GM23248 (cell line): ENCODE results near the gene ERC2. TPM values are rescaled to one million over a fixed set of nuclear protein-coding genes. Genes with fewer than 3 reads are reported as not detected.

Source experiments
- DNase-seq: peaks from one replicate; pipeline ENCODE4 v3.0.0-alpha.2; 2015
- H2AFZ ChIP-seq: fragments of 200-600 bp; sonication (generic); 2 replicates; pipeline ENCODE4 v1.6.1; 2016; ENCODE audit warnings: antibody characterized with exemption
- H3F3A ChIP-seq: fragments of 200-600 bp; sonication (generic); 2 replicates; pipeline ENCODE4 v1.6.1; 2016; ENCODE audit warnings: mild to moderate bottlenecking, antibody characterized with exemption, mixed run types; ENCODE audit not compliant: insufficient read depth
- H3K27ac ChIP-seq: fragments of 200-600 bp; sonication (generic); 2 replicates; pipeline ENCODE4 v1.5.1; 2016; ENCODE audit warnings: mild to moderate bottlenecking
- H3K27me3 ChIP-seq: fragments of 200-600 bp; sonication (generic); replicated peaks from 2 replicates; pipeline ENCODE4 v1.6.1; 2016; ENCODE audit warnings: mild to moderate bottlenecking; ENCODE audit not compliant: insufficient read depth
- H3K36me3 ChIP-seq: fragments of 200-600 bp; sonication (generic); 2 replicates; pipeline ENCODE4 v1.6.1; 2016; ENCODE audit warnings: low read depth, mild to moderate bottlenecking
- H3K4me1 ChIP-seq: fragments of 200-600 bp; sonication (generic); 2 replicates; pipeline ENCODE4 v1.6.1; 2016; ENCODE audit warnings: mild to moderate bottlenecking; ENCODE audit not compliant: insufficient read depth
- H3K4me2 ChIP-seq: fragments of 200-600 bp; sonication (generic); one replicate; pipeline ENCODE4 v1.6.1; 2016; ENCODE audit warnings: mild to moderate bottlenecking; ENCODE audit not compliant: unreplicated experiment
- H3K4me3 ChIP-seq: fragments of 200-600 bp; sonication (generic); 2 replicates; pipeline ENCODE4 v1.5.1; 2016; ENCODE audit warnings: mild to moderate bottlenecking
- H3K79me2 ChIP-seq: fragments of 200-600 bp; sonication (generic); 2 replicates; pipeline ENCODE4 v1.6.1; 2016; ENCODE audit warnings: mild to moderate bottlenecking; ENCODE audit not compliant: insufficient read depth
- H3K9ac ChIP-seq: fragments of 200-600 bp; sonication (generic); 2 replicates; pipeline ENCODE4 v1.6.1; 2016; ENCODE audit warnings: mild to moderate bottlenecking
- H3K9me2 ChIP-seq: fragments of 200-600 bp; sonication (generic); 2 replicates; pipeline ENCODE4 v1.6.1; 2016; ENCODE audit warnings: mixed run types, mild to moderate bottlenecking, moderate library complexity; ENCODE audit not compliant: insufficient read depth
- H3K9me3 ChIP-seq: fragments of 200-600 bp; sonication (generic); one replicate; pipeline ENCODE4 v1.6.1; 2017; ENCODE audit warnings: low read depth
- H4K20me1 ChIP-seq: fragments of 200-600 bp; sonication (generic); 2 replicates; pipeline ENCODE4 v1.6.0; 2016; ENCODE audit not compliant: insufficient read depth
- EZH2 ChIP-seq: fragments of 200-600 bp; sonication (generic); IDR thresholded peaks from 2 replicates; pipeline ENCODE4 v1.6.1; 2018; ENCODE audit warnings: antibody characterized with exemption, mild to moderate bottlenecking; ENCODE audit not compliant: insufficient read depth, poor library complexity, severe bottlenecking
- EZH2phosphoT487 ChIP-seq: fragments of 200-600 bp; sonication (generic); IDR thresholded peaks from 2 replicates; pipeline ENCODE4 v1.6.1; 2018; ENCODE audit warnings: antibody characterized with exemption, moderate library complexity, mild to moderate bottlenecking, low read depth; ENCODE audit not compliant: insufficient read depth
- WGBS, 2 experiments: methylation state at CpG; one replicate each; pipeline ENCODE4 v1.1.6; 2015 to 2017; ENCODE audit warnings: low lambda C conversion rate in 2 of 2, low coverage in 1 of 2; ENCODE audit errors: missing lambda C conversion rate in 2 of 2; 5-methylcytosine and 5-hydroxymethylcytosine counted together
- in situ Hi-C: fragments of 300-500 bp; cut with MboI; formaldehyde crosslinking; loops from 2 replicates; pipeline ENCODE4 v1.15.0; 2020
- polyA plus RNA-seq: library from polyadenylated mRNA; unstranded; fragments of >200 nt; fragmentation: Nextera tagmentation; extraction: Ambion mirVana; gene quantifications from 2 replicates; pipeline ENCODE4 v1.2.1, GENCODE V29; 2016
- total RNA-seq: library from RNA; depleted of rRNA; stranded (reverse); fragments of >200 nt; shearing (Covaris generic); gene quantifications from 2 replicates; pipeline ENCODE4 v1.2.3, GENCODE V29; 2014

ERC2 gene
- total and polyA plus RNA-seq, 2 experiments from 2014 or later: not detected

- H3K36me3 ChIP-seq: no peaks in the 10 kb centered on the region
- H3K4me2 ChIP-seq: no peak overlapping the region
- H3K4me1 ChIP-seq: peaks cover 4% of the 10 kb centered on the region; the same call in 1 of the 2 replicates
- no peak overlapping the region for H3K27ac ChIP-seq
- peaks cover 8% of the 10 kb centered on the region; the same call in 1 of the 2 replicates for H3K27me3 ChIP-seq
- no peaks in the 10 kb centered on the region for H3K79me2 ChIP-seq
- H3K9ac ChIP-seq: no peak overlapping the region
- DNase-seq: peak; percentile 23
- no peaks in the 10 kb centered on the region for H3F3A ChIP-seq
- no peaks in the 10 kb centered on the region for H3K9me2 ChIP-seq
- WGBS, 2 experiments: 7 to 23% methylated on average over 2 of the region's 2 CpGs
- TF ChIP-seq EZH2 (no peak), EZH2phosphoT487 (no peak)
- no peak overlapping the region for H2AFZ ChIP-seq
- no peaks in the 10 kb centered on the region for H3K9me3 ChIP-seq
- no peaks in the 10 kb centered on the region for H4K20me1 ChIP-seq
- in situ Hi-C loops: no loop called here
- no peak overlapping the region for H3K4me3 ChIP-seq
These were observed 639.6 kb downstream of the ERC2 start for GRCh38 chr3:55828712-55829111.

GRCh38 chr3:55827786-55828185 is 640.5 kb downstream of the ERC2 start:
- WGBS, 2 experiments: 31 to 33% methylated on average over 10 of the region's 10 CpGs
- TF ChIP-seq EZH2: no peak
- TF ChIP-seq EZH2phosphoT487: no peak
- in situ Hi-C loops: no loop called here
- H2AFZ ChIP-seq: no peak overlapping the region
- no peak overlapping the region for H3K4me2 ChIP-seq
- H3F3A ChIP-seq: no peaks in the 10 kb centered on the region
- H3K79me2 ChIP-seq: no peaks in the 10 kb centered on the region
- H3K27ac ChIP-seq: no peak overlapping the region
- H3K27me3 ChIP-seq: peaks cover 8% of the 10 kb centered on the region; the same call in 1 of the 2 replicates
- no peaks in the 10 kb centered on the region for H4K20me1 ChIP-seq
- no peak for DNase-seq
- no peak overlapping the region for H3K4me3 ChIP-seq
- H3K9me2 ChIP-seq: no peaks in the 10 kb centered on the region
- H3K9me3 ChIP-seq: no peaks in the 10 kb centered on the region
- no peak overlapping the region for H3K9ac ChIP-seq
- H3K36me3 ChIP-seq: no peaks in the 10 kb centered on the region
- H3K4me1 ChIP-seq: peaks cover 4% of the 10 kb centered on the region; the same call in 1 of the 2 replicates

GRCh38 chr3:55826731-55827496 is 641.4 kb downstream of the ERC2 start:
- Histone ChIP-seq H3F3A (no peaks in the 10 kb centered on the region), H3K4me1 (peaks cover 4% of the 10 kb centered on the region; the same call in 1 of the 2 replicates), H2AFZ (no peak overlapping the region), H3K4me3 (no peak overlapping the region), H3K4me2 (no peak overlapping the region), H3K9ac (no peak overlapping the region), H3K27me3 (peaks cover 8% of the 10 kb centered on the region; the same call in 1 of the 2 replicates), H3K36me3 (no peaks in the 10 kb centered on the region), H3K9me2 (no peaks in the 10 kb centered on the region), H3K79me2 (no peaks in the 10 kb centered on the region), H3K9me3 (no peaks in the 10 kb centered on the region), H4K20me1 (no peaks in the 10 kb centered on the region), H3K27ac (no peak overlapping the region)
- in situ Hi-C loops: no loop called here
- TF ChIP-seq EZH2 (no peak), EZH2phosphoT487 (no peak)
- peak; percentile 35 for DNase-seq
- 11 to 21% methylated on average over 6 of the region's 6 CpGs for WGBS, 2 experiments

GRCh38 chr3:55826097-55826496 is 642.2 kb downstream of the ERC2 start:
- in situ Hi-C loops: no loop called here
- peaks cover 8% of the 10 kb centered on the region; the same call in 1 of the 2 replicates for H3K27me3 ChIP-seq
- H3K4me1 ChIP-seq: peaks cover 4% of the 10 kb centered on the region; the same call in 1 of the 2 replicates
- no peak overlapping the region for H3K4me3 ChIP-seq
- TF ChIP-seq EZH2: no peak
- no peak for TF ChIP-seq EZH2phosphoT487
- H3K9me2 ChIP-seq: no peaks in the 10 kb centered on the region
- H3K4me2 ChIP-seq: no peak overlapping the region
- no peak overlapping the region for H3K27ac ChIP-seq
- no peak overlapping the region for H2AFZ ChIP-seq
- H4K20me1 ChIP-seq: no peaks in the 10 kb centered on the region
- H3K9me3 ChIP-seq: no peaks in the 10 kb centered on the region
- H3F3A ChIP-seq: no peaks in the 10 kb centered on the region
- H3K79me2 ChIP-seq: no peaks in the 10 kb centered on the region
- no peak for DNase-seq
- H3K9ac ChIP-seq: no peak overlapping the region
- H3K36me3 ChIP-seq: no peaks in the 10 kb centered on the region
